ENCODE data around the gene NUDT22.

NUDT22 gene

GRCh38 chr11:64202992-64203391 lies 23.1 kb upstream of the NUDT22 start:
- TF ChIP-seq CSRNP3 (CRISPR knock-in tag; IDR thresholded peaks at IDR 0.05), result no peak
- no peak for TF ChIP-seq ZC3H10 (CRISPR knock-in tag; IDR thresholded peaks at IDR 0.05)
- TF ChIP-seq POU6F1 (CRISPR knock-in tag; IDR thresholded peaks at IDR 0.05; ENCODE audit: borderline replicate concordance, low read depth), result no peak
- TF ChIP-seq TOX (CRISPR knock-in tag; IDR thresholded peaks at IDR 0.05; ENCODE audit: borderline replicate concordance), result no peak
- no peak for TF ChIP-seq ZNF8 (CRISPR knock-in tag; IDR thresholded peaks at IDR 0.05)
- no peak for TF ChIP-seq TCF4 (CRISPR knock-in tag; IDR thresholded peaks at IDR 0.05; ENCODE audit: borderline replicate concordance)
- TF ChIP-seq ZFP3 (CRISPR knock-in tag; IDR thresholded peaks at IDR 0.05), result no peak

GRCh38 chr11:64203421-64204079 lies 22.5 kb upstream of the NUDT22 start:
- no peak for ATAC-seq
- TF ChIP-seq SNAI2 (CRISPR knock-in tag; IDR thresholded peaks at IDR 0.05) (no peak), OSR1 (CRISPR knock-in tag; IDR thresholded peaks at IDR 0.05) (no peak), ZNF8 (CRISPR knock-in tag; IDR thresholded peaks at IDR 0.05) (no peak), CSRNP3 (CRISPR knock-in tag; IDR thresholded peaks at IDR 0.05) (no peak), ZNF565 (CRISPR knock-in tag; conservative IDR thresholded peaks at IDR 0.05; ENCODE audit: low read depth) (no peak), ARNTL (CRISPR knock-in tag; IDR thresholded peaks at IDR 0.05; ENCODE audit: borderline replicate concordance, low read depth) (no peak), GLIS3 (CRISPR knock-in tag; IDR thresholded peaks at IDR 0.05) (no peak), PATZ1 (CRISPR knock-in tag; IDR thresholded peaks at IDR 0.05; ENCODE audit: borderline replicate concordance) (no peak), POU6F1 (CRISPR knock-in tag; IDR thresholded peaks at IDR 0.05; ENCODE audit: borderline replicate concordance, low read depth) (no peak), TSHZ2 (CRISPR knock-in tag; IDR thresholded peaks at IDR 0.05) (no peak), RARB (CRISPR knock-in tag; IDR thresholded peaks at IDR 0.05) (no peak), ZFP30 (CRISPR knock-in tag; IDR thresholded peaks at IDR 0.05) (no peak), TOX (CRISPR knock-in tag; IDR thresholded peaks at IDR 0.05; ENCODE audit: borderline replicate concordance) (no peak)

More at GRCh38 chr11:64202992-64203391, 23.1 kb upstream of the NUDT22 start:
- ATAC-seq, result no peak

GRCh38 chr11:64204080-64204440 lies 22.0 kb upstream of the NUDT22 start:
- ATAC-seq, result no peak
- TF ChIP-seq OSR1 (CRISPR knock-in tag; IDR thresholded peaks at IDR 0.05) (no peak), TCF4 (CRISPR knock-in tag; IDR thresholded peaks at IDR 0.05; ENCODE audit: borderline replicate concordance) (no peak), ZC3H10 (CRISPR knock-in tag; IDR thresholded peaks at IDR 0.05) (no peak), CSRNP3 (CRISPR knock-in tag; IDR thresholded peaks at IDR 0.05) (no peak), ZNF8 (CRISPR knock-in tag; IDR thresholded peaks at IDR 0.05) (no peak), PPARA (CRISPR knock-in tag; IDR thresholded peaks at IDR 0.05; ENCODE audit: borderline replicate concordance) (no peak), ESRRG (CRISPR knock-in tag; IDR thresholded peaks at IDR 0.05) (no peak), ZFP30 (CRISPR knock-in tag; IDR thresholded peaks at IDR 0.05) (no peak), PATZ1 (CRISPR knock-in tag; IDR thresholded peaks at IDR 0.05; ENCODE audit: borderline replicate concordance) (no peak), ZFP3 (CRISPR knock-in tag; IDR thresholded peaks at IDR 0.05) (no peak), RARB (CRISPR knock-in tag; IDR thresholded peaks at IDR 0.05) (no peak), CSDC2 (CRISPR knock-in tag; IDR thresholded peaks at IDR 0.05) (no peak)

All from SK-N-SH treated with all-trans-retinoic acid at 6 μM for 48 hours (cell line).